ENCODE measurements around the gene RRP7A. TPM values are rescaled to one million over a fixed set of nuclear protein-coding genes. Genes with fewer than 3 reads are reported as not detected.
"Not testable (repeated sequence)": the region's sequence is repeated elsewhere in the genome, so short reads cannot be mapped to it uniquely, and the experiment has no call there.

RRP7A gene
- total and polyA plus RNA-seq, 2 donors (not counting 3 experiments of a cell fraction or from before 2014, with no cell fraction given), result 35.3 to 83.7 TPM

DNA sequence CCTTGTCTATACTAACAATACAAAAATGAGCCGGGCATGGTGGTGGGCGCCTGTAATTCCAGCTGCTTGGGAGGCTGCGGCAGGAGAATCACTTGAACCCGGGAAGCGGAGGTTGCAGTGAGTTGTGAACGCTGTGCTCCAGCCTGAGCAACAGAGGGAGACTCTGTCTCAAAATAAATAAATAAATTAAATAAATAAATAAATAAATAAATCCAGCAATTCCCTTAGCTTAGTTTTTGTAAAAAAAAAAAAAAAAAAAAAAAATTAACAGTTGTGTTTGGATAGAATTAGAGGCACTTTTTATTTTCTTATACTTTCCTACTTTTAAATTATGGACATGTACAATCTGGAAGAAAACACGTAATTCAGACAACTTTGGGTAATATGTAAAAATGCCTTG lies 2.5 kb downstream of the RRP7A start:
- FAIRE-seq; CTCF ChIA-PET; H3K4me2 ChIP-seq (ENCODE audit: insufficient read depth, low read length); BruUV-seq (replicated peaks); dilution Hi-C loops (cut with MboI; ENCODE audit: extremely low pct_ligation_motif_present, low sequenced_read_pairs); H3K27me3 ChIP-seq (ENCODE audit: control insufficient read depth in 2 of 2, insufficient read depth in 2 of 2, low read length in 2 of 2); H3K4me1 ChIP-seq (ENCODE audit: control insufficient read depth, extremely low read depth, insufficient read depth, low read length); H3K9me3 ChIP-seq (replicated peaks; ENCODE audit: control insufficient read depth, insufficient read depth, low read length); H4K20me1 ChIP-seq (replicated peaks; ENCODE audit: control insufficient read depth, extremely low read depth, insufficient read depth, low read length); DNase-seq (ENCODE audit: low read depth, low spot score); H3K9ac ChIP-seq (replicated peaks; ENCODE audit: extremely low read depth, insufficient read depth, low read length); H3K27ac ChIP-seq (ENCODE audit: insufficient read depth, low read depth, low read length); H3K4me3 ChIP-seq (replicated peaks in 1 of 3; ENCODE audit: insufficient read depth in 1 of 3, low read depth in 1 of 3, low read length in 3 of 3); intact Hi-C loops (cut with micrococcal nuclease); H3K9me1 ChIP-seq (replicated peaks; ENCODE audit: control insufficient read depth, extremely low read depth, insufficient read depth, low read length); H2AFZ ChIP-seq (ENCODE audit: low read depth, low read length): not testable (repeated sequence)
- peaks cover 31% of the 10 kb centered on the region for H3K79me2 ChIP-seq (ENCODE audit: control insufficient read depth, insufficient read depth, low read length)
- POLR2A ChIA-PET, result interaction anchor here (1.0 kb wide), 1 partner anchor 63 kb away, joined by 6 read pairs; no protein-coding TSS in a partner anchor
- H3K36me3 ChIP-seq (ENCODE audit: control insufficient read depth in 2 of 2, extremely low read depth in 1 of 2, insufficient read depth in 2 of 2, low read length in 2 of 2), result peaks cover 0 to 27% of the 10 kb centered on the region in 2 experiments

GRCh38 chr22:42515896-42516295 lies 3.7 kb downstream of the RRP7A start:
- FAIRE-seq (no peak), DNase-seq (ENCODE audit: low read depth, low spot score) (no peak)
- H3K79me2 ChIP-seq (ENCODE audit: control insufficient read depth, insufficient read depth, low read length), result peaks cover 31% of the 10 kb centered on the region
- H3K9me3 ChIP-seq (replicated peaks; ENCODE audit: control insufficient read depth, insufficient read depth, low read length), result no peaks in the 10 kb centered on the region
- no peaks in the 10 kb centered on the region for H3K9me1 ChIP-seq (replicated peaks; ENCODE audit: control insufficient read depth, extremely low read depth, insufficient read depth, low read length)
- TF ChIP-seq MYC (IDR thresholded peaks at IDR 0.05; ENCODE audit: low read depth, low read length), result no peak
- no peak for TF ChIP-seq JUN (IDR thresholded peaks at IDR 0.05; ENCODE audit: borderline replicate concordance, insufficient read depth, insufficient read length, low read depth)
- no peak for TF ChIP-seq GATA2 (IDR thresholded peaks at IDR 0.05; ENCODE audit: insufficient read depth, insufficient read length, low read depth, low read length)
- TF ChIP-seq CTCF (IDR thresholded peaks at IDR 0.05; ENCODE audit: extremely low read depth in 1 of 2, insufficient read depth in 1 of 2, low read depth in 1 of 2, low read length in 2 of 2), result no peak
- no peak for TF ChIP-seq EZH2 (IDR thresholded peaks at IDR 0.05; ENCODE audit: borderline replicate concordance, low read depth, low read length, severe bottlenecking)
- TF ChIP-seq POLR2A (IDR thresholded peaks at IDR 0.05; ENCODE audit: low read depth, low read length), result no peak
- TF ChIP-seq MAX (IDR thresholded peaks at IDR 0.05; ENCODE audit: insufficient read depth, insufficient read length), result no peak
- TF ChIP-seq FOS (IDR thresholded peaks at IDR 0.05; ENCODE audit: borderline replicate concordance, insufficient read depth, low read length), result no peak
- no peak for TF ChIP-seq POLR2AphosphoS5 (IDR thresholded peaks at IDR 0.05; ENCODE audit: insufficient read depth, low read depth, low read length)
- BruUV-seq (replicated peaks), result no TSS peak
- intact Hi-C loops (cut with micrococcal nuclease), result no loop called here
- H3K27me3 ChIP-seq (ENCODE audit: control insufficient read depth in 2 of 2, insufficient read depth in 2 of 2, low read length in 2 of 2), result no peaks in the 10 kb centered on the region
- no peaks in the 10 kb centered on the region for H4K20me1 ChIP-seq (replicated peaks; ENCODE audit: control insufficient read depth, extremely low read depth, insufficient read depth, low read length)
- H2AFZ ChIP-seq (ENCODE audit: low read depth, low read length), result no peak overlapping the region
- no peak overlapping the region for H3K4me3 ChIP-seq (replicated peaks in 1 of 3; ENCODE audit: insufficient read depth in 1 of 3, low read depth in 1 of 3, low read length in 3 of 3)
- no peak overlapping the region for H3K9ac ChIP-seq (replicated peaks; ENCODE audit: extremely low read depth, insufficient read depth, low read length)
- no peak overlapping the region for H3K27ac ChIP-seq (ENCODE audit: insufficient read depth, low read depth, low read length)
- peaks cover 0 to 30% of the 10 kb centered on the region in 2 experiments for H3K36me3 ChIP-seq (ENCODE audit: control insufficient read depth in 2 of 2, extremely low read depth in 1 of 2, insufficient read depth in 2 of 2, low read length in 2 of 2)
- dilution Hi-C loops (cut with MboI; ENCODE audit: extremely low pct_ligation_motif_present, low sequenced_read_pairs), result no loop called here
- ChIA-PET CTCF (no interaction called here), POLR2A (no interaction called here)
- H3K4me1 ChIP-seq (ENCODE audit: control insufficient read depth, extremely low read depth, insufficient read depth, low read length), result peaks cover 10% of the 10 kb centered on the region
- H3K4me2 ChIP-seq (ENCODE audit: insufficient read depth, low read length), result no peak overlapping the region

DNA sequence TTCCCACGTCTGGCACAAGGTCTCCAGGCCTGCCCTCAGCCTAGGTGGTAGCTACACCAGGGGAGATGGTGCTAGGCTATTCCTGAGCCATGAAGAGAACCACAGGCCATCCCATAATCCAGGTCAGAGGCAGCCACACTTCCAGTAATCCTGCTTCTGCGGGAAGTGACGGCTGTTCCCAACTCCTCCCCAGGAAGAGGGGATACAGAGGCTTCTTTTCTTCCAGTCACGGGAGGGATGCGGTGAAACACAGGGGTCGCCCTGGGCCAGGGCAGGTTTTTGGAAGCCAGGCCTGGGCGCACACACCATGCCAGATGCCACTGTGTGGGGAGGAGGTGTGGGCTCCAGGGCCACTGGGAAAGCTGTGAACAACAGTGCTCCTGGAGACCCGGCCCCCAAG lies 4.3 kb downstream of the RRP7A start:
- H3K9ac ChIP-seq (replicated peaks; ENCODE audit: extremely low read depth, insufficient read depth, low read length); H3K27ac ChIP-seq (ENCODE audit: insufficient read depth, low read depth, low read length); H3K4me3 ChIP-seq (replicated peaks in 1 of 3; ENCODE audit: insufficient read depth in 1 of 3, low read depth in 1 of 3, low read length in 3 of 3); H4K20me1 ChIP-seq (replicated peaks; ENCODE audit: control insufficient read depth, extremely low read depth, insufficient read depth, low read length); POLR2A ChIA-PET; FAIRE-seq; H3K9me3 ChIP-seq (replicated peaks; ENCODE audit: control insufficient read depth, insufficient read depth, low read length); H3K9me1 ChIP-seq (replicated peaks; ENCODE audit: control insufficient read depth, extremely low read depth, insufficient read depth, low read length); dilution Hi-C loops (cut with MboI; ENCODE audit: extremely low pct_ligation_motif_present, low sequenced_read_pairs); H3K4me2 ChIP-seq (ENCODE audit: insufficient read depth, low read length); H3K27me3 ChIP-seq (ENCODE audit: control insufficient read depth in 2 of 2, insufficient read depth in 2 of 2, low read length in 2 of 2); DNase-seq (ENCODE audit: low read depth, low spot score); intact Hi-C loops (cut with micrococcal nuclease); CTCF ChIA-PET; H3K4me1 ChIP-seq (ENCODE audit: control insufficient read depth, extremely low read depth, insufficient read depth, low read length); BruUV-seq (replicated peaks); H2AFZ ChIP-seq (ENCODE audit: low read depth, low read length): not testable (repeated sequence)
- Histone ChIP-seq H3K79me2 (ENCODE audit: control insufficient read depth, insufficient read depth, low read length) (peaks cover 31% of the 10 kb centered on the region), H3K36me3 (ENCODE audit: control insufficient read depth in 2 of 2, extremely low read depth in 1 of 2, insufficient read depth in 2 of 2, low read length in 2 of 2) (peaks cover 0 to 30% of the 10 kb centered on the region in 2 experiments)
